ENCODE results near the gene PLSCR1. TPM values are rescaled to one million over a fixed set of nuclear protein-coding genes. Genes with fewer than 3 reads are reported as not detected.

The PLSCR1 gene
- total RNA-seq, 1 experiment from 2014 or later: 58.1 TPM

GRCh38 chr3:146465693-146466465 is 78.5 kb downstream of the PLSCR1 start:
- Mint-ChIP-seq H3K4me1 (peaks cover 15% of the 10 kb centered on the region), H3K36me3 (no peaks in the 10 kb centered on the region), H3K4me3 (no peak overlapping the region), H3K27ac (no peak overlapping the region), H3K27me3 (ENCODE audit: low read depth) (no peaks in the 10 kb centered on the region), H3K9me3 (no peaks in the 10 kb centered on the region)
- ATAC-seq: no peak
- no peak for TF ChIP-seq NFE2L1 (CRISPR knock-in tag; IDR thresholded peaks at IDR 0.05)
- no peak for TF ChIP-seq TEAD1 (CRISPR knock-in tag; IDR thresholded peaks at IDR 0.05)
- no peak for TF ChIP-seq FOXK1 (CRISPR knock-in tag; IDR thresholded peaks at IDR 0.05)
- no peak for TF ChIP-seq CREB1 (CRISPR knock-in tag; IDR thresholded peaks at IDR 0.05)
- no peak for TF ChIP-seq ATF1 (CRISPR knock-in tag; IDR thresholded peaks at IDR 0.05)
- no peak for TF ChIP-seq JAZF1 (CRISPR knock-in tag; IDR thresholded peaks at IDR 0.05)
- no peak for TF ChIP-seq TP53 (CRISPR knock-in tag; IDR thresholded peaks at IDR 0.05)
- TF ChIP-seq FOXP4 (CRISPR knock-in tag; IDR thresholded peaks at IDR 0.05): no peak
- TF ChIP-seq CTCF (IDR thresholded peaks at IDR 0.05): no peak
- no peak for TF ChIP-seq ZNF138 (CRISPR knock-in tag; conservative IDR thresholded peaks at IDR 0.05)
- TF ChIP-seq NFATC4 (CRISPR knock-in tag; IDR thresholded peaks at IDR 0.05): no peak
- TF ChIP-seq ZMAT4 (CRISPR knock-in tag; IDR thresholded peaks at IDR 0.05): no peak
- TF ChIP-seq USF2 (CRISPR knock-in tag; IDR thresholded peaks at IDR 0.05): no peak
- TF ChIP-seq MAX (CRISPR knock-in tag; IDR thresholded peaks at IDR 0.05): no peak
- no peak for DNase-seq (ENCODE audit: low spot score)
- ChIA-PET CTCF (no interaction called here), POLR2A (no interaction called here)

Other genes with a start within 250 kb of the PLSCR1 start
- gene PLSCR2, start 75.0 kb downstream of the PLSCR1 start, total RNA-seq (2021): 0.18 to 0.39 TPM (median 0.23 TPM) in 3 replicates
- not detected in 3 replicates for gene PLSCR5, start 60.7 kb upstream of the PLSCR1 start, total RNA-seq (2021)